ENCODE results near the gene MED12L.

The MED12L gene

DNA sequence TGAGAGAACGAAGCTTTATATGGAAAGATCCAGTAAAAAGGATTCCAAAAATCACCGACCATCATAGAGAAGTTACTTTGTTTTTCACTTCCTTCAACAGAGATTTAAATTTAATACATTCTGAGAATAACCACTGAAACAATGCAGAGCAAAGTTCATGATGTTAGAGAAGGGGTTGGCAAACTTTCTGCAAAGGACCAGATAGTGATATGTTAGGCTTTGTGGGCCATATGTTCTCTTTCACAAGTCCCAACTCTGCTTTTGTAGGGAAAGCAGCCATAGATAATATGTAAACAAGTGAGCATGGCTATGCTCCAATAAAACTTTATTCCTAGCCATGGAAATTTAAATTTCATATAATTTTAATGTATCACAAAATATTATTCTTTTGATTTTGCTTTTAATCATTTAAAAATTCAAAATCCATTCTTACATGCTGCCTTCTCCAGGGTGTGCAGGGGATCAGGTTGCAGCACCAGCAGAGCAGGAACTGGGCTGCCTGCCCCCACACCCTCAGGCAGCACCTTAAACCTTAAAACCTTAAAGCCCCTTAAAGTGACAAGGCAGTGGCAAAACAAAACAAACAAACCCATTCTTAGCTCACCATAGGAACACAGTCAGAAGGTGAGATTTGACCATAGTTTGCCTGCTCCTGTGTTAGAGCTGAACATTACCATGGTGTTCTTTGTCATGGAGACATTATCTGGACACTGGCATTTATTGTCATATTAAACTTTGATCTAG, 392.3 kb downstream of the MED12L start:
- no peak for DNase-seq

DNA sequence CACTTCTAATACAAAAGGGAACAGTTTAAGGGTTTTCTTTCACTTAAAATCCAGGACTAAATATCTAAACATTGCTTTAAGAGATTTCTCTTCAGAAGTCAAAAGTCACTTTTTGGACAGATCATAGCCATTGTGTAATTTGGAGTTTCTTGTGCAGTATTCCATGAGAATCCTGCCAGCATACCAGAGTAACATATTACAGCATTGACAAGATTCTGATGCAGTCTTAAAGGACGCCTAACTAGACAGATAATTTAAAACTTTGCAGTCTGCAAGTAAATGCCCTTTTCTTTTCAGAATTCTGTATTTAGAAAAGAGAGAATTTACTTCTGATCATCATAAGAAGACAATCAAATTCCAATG, 392.9 kb downstream of the MED12L start:
- DNase-seq: no peak

DNA sequence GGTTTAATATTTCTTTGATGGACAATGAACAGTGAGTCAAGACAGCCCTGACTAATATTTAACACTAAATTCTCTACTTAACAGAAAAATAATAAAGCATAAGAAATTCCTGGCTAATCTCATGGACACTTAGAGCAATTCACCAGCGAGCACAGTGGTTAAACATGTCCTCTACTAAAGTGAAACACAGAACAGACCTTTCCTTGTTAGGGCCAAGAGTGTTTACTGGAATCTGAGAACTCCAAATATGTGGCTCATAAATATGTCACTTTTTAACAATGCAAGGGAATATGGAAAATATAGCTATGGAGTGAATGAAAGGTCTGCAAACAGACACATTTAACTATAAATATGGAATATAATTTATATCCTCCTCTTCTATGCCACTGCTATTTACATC, 394.0 kb downstream of the MED12L start:
- no peak for DNase-seq

DNA sequence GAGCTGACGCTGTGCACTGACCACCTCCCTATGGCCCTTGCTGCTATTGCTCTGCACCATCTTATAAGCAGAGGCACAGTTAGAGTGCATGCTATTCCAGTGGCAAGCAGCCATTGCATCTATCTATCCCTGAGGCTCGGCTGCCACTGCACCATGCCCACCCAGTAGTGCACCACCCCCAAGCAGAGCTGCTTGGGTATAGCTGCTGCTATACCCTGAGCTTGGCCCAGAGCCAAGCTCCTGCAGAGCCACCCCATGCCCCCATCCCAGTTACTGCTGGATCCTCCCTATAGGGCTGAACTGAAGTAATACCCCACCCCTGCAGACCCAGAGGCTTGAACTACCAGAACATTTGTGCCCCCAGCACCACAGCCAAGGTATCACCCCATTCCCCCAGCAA, 395.0 kb downstream of the MED12L start:
- no peak for DNase-seq

DNA sequence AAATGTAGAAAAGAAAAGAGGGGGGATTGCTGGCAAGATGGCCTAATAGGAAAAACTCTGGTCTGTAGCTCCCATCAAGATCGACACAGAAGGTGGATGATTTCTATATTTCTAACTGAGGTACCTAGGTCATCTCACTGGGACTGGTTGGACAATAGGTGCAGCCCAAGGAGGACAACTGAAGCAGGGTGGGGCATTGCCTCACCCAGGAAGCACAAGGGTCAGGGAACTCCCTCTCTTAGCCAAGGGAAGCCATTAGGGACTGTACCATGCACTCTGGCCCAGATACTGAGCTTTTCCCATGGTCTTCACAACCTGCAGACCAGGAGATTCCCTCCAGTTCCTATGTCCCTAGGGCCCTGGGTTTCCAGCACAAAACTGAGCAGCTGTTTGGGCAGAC, 398.0 kb downstream of the MED12L start:
- DNase-seq: no peak

DNA sequence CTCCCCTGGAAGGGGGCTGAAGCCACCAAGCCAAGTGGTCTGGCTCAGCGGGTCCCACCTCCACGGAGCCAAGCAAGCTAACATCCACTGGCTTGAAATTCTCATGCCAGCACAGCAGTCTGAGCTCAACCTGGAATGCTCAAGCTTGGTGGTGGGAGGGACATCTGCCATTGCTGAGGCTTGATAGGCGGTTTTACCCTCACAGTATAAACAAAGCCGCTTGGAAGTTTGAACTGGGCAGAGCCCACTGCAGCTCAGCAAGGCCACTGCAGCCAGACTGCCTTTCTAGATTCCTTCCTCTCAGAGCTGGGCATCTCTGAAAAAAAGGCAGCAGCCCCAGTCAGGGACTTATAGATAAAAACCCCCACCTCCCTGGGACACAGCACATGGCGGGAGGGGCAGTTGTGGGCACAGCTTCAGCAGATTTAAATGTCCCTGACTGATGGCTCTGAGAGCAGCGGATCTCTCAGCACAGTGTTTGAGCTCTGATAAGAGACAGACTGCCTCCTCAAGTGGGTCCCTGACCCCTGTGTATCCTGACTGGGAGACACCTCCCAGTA, 398.6 kb downstream of the MED12L start:
- no peak for DNase-seq
